Activated gamma-delta T cell treated with anti-CD3 and anti-CD28 coated beads, Interleukin-2, amount 50 U/mL, for 16 hours (primary cell): Measurements from ENCODE around the gene CISH.

Experiments used
- DNase-seq: peaks from one replicate; pipeline ENCODE4 v3.0.0-alpha.2; 2020; ENCODE audit warnings: low read depth

Gene CISH

GRCh38 chr3:50611464-50612233, at the start of gene CISH:
CISH (minus strand) TSS chr3:50611774; CDS start chr3:50611650, 124 bp downstream.
- peak; percentile 94 for DNase-seq

GRCh38 chr3:50660386-50660785, 48.8 kb upstream of the CISH start:
- no peak for DNase-seq

- no peak for DNase-seq
Observed at GRCh38 chr3:50658831-50659230, 47.3 kb upstream of the CISH start.

- DNase-seq = no peak
Observed at GRCh38 chr3:50658416-50658815, 46.8 kb upstream of the CISH start.

- no peak for DNase-seq
Observed at GRCh38 chr3:50657816-50658215, 46.2 kb upstream of the CISH start.

- DNase-seq = no peak
Observed at GRCh38 chr3:50657407-50657806, 45.8 kb upstream of the CISH start.

- no peak for DNase-seq
Observed at GRCh38 chr3:50656417-50657195, 45.0 kb upstream of the CISH start.

- DNase-seq = no peak
Observed at GRCh38 chr3:50655009-50655830, 43.6 kb upstream of the CISH start.

- no peak for DNase-seq
Observed at GRCh38 chr3:50653937-50654595, 42.5 kb upstream of the CISH start.

GRCh38 chr3:50652709-50653108, 41.1 kb upstream of the CISH start:
- peak; percentile 25 for DNase-seq

- DNase-seq = no peak
Observed at GRCh38 chr3:50651920-50652529, 40.5 kb upstream of the CISH start.

- no peak for DNase-seq
Observed at GRCh38 chr3:50651445-50651844, 39.9 kb upstream of the CISH start.

GRCh38 chr3:50650018-50650417, 38.4 kb upstream of the CISH start:
- no peak for DNase-seq

GRCh38 chr3:50649451-50649931, 37.9 kb upstream of the CISH start:
- DNase-seq = no peak

- DNase-seq = no peak
Observed at GRCh38 chr3:50648944-50649343, 37.4 kb upstream of the CISH start.

- no peak for DNase-seq
Observed at GRCh38 chr3:50648313-50648712, 36.7 kb upstream of the CISH start.

GRCh38 chr3:50645378-50645777, 33.8 kb upstream of the CISH start:
- DNase-seq = no peak

- no peak for DNase-seq
Observed at GRCh38 chr3:50644561-50644960, 33.0 kb upstream of the CISH start.

GRCh38 chr3:50642382-50642781, 30.8 kb upstream of the CISH start:
- no peak for DNase-seq

GRCh38 chr3:50639055-50639494, 27.5 kb upstream of the CISH start:
- DNase-seq = no peak

- no peak for DNase-seq
Observed at GRCh38 chr3:50637945-50638344, 26.4 kb upstream of the CISH start.
